ENCODE data around the gene TREX2.

Gene TREX2

DNA sequence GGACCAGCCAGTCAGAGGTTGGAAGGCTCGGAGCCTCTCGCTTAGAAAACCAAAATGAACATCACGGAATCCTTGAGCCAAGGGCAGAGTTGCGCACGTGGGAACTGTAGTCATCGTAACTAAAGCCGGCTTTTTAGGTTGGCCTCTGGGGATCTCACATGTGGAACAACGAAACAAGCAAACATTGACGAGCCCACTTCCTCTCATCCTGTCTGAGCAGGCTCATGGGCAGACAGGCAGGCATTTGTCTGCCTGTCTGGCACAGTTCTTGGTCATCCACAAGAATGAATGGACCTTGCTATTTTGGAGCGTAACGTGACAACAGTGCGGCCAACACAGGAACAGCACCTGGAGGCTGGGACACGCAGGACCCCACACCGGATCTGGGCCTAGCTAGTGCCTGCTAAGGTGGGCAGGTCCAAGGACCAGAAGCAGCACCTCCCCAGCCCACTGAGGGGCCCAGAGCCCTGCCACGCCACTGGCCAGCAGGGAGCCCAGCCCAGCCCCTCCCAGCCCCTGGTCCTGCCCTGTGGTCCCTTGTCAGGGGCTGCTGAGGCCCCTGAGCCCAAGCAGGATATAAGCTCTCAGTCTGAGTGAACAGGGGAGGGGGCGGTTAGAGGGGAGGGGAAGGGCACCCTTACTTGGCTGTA, 9.2 kb upstream of the TREX2 start:
- no peak for DNase-seq

DNA sequence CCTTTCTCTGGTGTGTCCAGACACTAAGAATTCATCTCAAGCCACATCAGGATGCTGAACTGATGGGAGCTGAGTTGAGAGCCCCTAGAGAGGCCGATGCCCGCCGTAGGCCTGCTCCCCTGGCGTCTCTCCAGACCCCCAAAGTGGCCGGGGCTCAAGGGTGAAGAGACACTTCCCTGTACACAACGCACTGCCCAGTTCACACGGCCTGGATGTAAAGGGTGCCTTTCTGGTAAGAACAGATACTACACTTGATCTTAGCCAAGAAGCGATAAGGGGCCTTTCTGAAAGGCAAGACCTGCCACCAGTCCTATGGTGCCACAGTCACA, 5.1 kb upstream of the TREX2 start:
- DNase-seq: no peak

DNA sequence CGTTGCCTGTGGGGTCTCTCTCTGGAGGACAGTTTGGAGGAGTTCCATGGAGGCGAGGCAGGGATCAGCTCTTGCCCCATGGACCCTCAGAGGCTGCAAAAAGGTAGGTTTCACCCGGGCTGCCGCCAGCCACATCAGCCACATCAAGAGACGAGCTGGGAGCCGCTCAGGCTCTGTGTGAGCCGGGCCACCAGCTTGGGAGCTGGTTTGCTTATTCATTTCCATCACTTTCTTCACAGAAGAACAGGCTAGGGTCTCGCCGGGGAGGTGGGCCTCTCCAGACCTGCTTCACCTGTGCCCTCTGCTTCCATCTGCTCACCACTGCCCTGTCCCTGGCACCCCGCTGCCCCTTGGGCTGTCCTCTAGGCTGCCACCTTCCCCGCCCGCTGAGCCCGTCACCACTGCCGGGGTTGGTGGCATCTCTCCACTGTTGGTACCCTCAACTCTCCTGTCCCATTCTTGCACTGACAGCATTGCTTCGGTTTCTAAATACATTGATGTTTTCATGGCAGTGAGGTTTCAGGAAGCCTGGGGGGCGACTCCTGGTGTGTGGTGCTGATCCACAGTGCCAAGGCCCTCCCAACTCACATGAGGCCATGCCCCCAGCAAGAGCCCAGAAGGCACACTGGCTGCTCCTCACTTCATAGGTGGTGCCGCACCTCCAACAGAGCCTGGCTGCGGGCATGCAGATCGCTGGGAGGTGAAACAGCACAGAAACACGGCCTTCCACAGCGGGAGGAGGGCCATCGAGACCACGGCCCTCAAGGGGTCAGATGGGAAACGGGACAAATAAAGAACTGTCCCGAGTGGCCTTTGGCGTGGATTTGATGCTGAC, 4.5 kb upstream of the TREX2 start:
- DNase-seq: no peak

GRCh38 chrX:153449368-153450113, 3.7 kb upstream of the TREX2 start:
- DNase-seq: no peak

- no peak for DNase-seq
These were observed 2.9 kb upstream of the TREX2 start for GRCh38 chrX:153448556-153449367.

GRCh38 chrX:153447581-153447960, 1.7 kb upstream of the TREX2 start:
- DNase-seq: no peak

GRCh38 chrX:153446950-153447580, 1.2 kb upstream of the TREX2 start:
- no peak for DNase-seq

DNA sequence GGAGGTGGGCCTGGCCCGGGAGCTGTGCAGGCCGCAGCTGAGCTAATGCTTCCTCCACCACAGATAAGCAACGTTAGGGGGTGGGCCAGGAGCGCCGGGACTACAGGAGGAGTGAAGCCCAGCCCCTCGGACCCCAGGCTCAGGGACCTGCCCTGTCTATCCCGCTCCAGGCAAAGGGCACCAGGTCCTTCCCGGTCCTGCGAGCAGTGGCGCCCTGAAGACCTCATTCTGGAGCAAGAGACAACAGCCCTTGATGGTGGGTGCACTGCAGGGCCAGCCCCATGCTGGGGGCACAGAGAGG, 730 bp upstream of the TREX2 start:
- no peak for DNase-seq

GRCh38 chrX:153445106-153445855, 575 bp downstream of the TREX2 start:
- no peak for DNase-seq

DNA sequence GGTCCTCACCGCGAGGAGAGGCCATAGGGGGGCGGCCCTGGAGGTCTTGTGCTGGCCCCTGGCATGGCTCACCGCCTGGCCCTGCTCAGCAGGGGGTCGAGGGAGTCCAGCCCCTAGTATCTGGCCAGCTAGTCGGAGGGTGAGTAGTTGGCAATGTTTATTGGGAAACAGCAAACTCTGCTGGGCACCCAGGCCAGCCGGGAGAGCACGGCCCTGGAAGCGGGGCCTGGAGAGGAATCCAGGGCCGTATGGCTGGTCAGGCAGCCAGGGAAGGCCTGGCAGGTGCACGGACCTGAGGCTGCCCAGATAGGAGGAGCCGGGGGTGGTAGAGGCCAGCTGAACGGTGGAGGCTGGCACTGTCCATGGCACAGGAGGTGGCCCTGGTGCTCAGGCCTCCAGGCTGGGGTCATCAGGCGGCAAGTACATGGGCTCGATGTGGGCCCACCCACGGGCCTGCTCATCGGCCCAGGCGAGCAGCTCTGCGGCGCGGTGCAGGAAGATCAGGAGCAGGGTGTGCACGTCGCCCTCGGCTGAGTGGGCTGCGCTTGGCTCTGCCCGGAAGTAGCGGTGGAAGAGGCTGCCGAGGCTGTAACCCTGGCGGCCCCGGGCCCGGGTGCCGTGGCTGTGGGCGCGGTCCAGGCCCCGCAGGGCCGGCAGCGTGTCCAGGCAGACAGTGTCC, 1.4 kb downstream of the TREX2 start:
- no peak for DNase-seq

DNA sequence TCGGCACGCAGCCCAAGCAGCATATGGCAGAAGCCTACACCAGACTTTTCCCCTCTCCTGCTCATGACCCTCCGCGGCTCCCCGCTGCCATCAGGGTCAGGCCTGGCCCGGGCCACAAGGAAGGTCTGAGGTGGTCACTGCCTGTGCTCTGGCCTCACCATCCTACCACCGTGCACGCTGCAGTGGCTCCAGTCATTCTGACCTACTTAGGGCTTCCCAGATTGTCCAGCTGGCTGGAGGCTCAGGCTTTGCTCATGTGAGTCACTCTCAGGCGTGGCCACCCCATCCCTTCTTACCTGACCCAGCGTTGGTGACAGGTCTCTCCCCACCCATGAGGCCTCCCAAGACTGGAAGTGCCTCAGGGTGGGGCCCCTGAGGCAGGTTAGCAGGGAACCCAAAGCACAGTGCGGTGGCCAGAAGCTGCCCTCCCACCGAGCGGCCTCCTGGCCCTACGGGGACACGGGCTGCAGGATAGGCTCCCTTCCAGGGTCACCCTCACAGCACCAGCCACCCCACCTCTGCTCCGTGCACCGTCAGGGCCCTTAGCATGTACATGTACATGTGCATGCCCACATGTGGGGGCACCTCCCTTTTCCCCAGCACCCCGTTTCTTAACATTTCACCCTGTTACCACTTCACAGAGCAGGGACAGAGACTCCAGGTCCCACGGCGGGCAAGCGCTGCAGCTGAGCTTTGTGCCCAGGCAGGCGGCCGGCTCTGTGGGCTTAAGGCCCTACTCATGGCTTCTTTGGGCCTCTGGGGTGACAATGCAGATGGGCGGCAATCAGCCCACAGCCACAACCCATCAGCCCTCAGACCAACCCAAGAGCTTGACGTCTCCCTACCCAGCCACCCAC, 2.2 kb downstream of the TREX2 start:
- no peak for DNase-seq

GRCh38 chrX:153442463-153442862, 3.4 kb downstream of the TREX2 start:
- no peak for DNase-seq

DNA sequence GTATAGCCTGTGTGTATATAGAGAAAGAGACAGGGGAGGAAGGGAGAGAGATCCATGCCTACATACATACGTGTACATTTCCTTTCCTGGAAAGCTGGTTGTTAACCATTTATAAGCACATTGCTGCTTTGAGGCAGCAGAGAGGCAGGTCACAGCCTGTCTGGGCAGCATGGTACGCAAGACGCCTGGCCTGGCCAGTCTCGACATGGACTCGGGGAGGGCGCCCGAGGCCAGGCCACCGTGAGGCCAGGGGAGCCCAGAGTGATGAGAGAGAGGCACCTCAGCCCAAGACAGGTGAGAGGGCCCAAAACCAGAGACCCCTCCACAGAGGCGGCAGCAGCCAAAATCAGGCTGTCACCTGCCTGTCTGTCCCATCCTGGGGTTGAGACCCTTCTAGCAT, 3.9 kb downstream of the TREX2 start:
- DNase-seq: no peak

DNA sequence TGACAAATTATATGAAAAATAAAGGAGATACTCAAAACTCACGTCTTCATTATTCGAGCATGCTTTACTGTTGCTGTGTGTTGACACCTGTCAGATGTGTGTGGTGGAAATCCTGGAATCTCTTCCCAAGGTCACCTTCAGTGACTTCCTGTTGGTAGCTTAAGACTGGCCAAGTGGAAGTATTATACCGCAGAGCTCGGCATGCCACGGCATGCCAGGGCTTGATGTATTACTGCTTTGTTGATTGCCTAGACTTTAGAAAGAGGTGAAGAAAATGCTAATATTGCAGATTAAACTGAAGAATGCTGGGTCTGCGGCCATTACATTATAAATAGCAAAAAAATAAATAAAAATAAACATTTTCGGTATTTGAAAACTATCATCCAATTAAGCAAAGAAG, 4.6 kb downstream of the TREX2 start:
- DNase-seq: no peak

DNA sequence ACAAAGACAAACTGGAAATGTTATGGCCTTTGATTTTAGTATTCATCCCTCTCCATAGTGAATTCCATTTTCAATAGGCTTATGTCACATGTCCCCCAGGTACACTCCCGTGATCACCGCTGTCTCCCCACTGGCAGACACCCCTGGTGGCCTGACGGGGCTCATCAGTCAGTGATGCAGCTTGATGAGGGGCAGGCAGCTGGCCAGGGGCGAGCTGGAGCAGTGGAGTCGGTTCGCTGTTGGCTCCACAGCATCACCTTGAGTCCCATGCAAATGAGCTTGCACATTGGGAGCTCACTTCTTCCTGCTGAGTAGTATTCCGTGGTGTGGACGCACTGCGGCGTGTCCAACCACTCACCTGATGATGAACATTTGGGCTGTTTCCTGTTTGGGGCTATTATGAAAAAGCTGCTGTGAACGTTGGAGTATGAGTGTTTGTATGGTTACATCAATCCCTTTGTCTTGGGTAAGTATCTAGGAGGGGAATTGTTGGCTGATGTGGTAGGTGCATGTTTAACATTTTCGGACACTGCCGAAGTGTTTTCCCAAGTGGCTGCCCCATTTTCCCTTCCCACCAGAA, 5.2 kb downstream of the TREX2 start:
- DNase-seq: no peak

- no peak for DNase-seq
These were observed 5.9 kb downstream of the TREX2 start for GRCh38 chrX:153439977-153440376.

DNA sequence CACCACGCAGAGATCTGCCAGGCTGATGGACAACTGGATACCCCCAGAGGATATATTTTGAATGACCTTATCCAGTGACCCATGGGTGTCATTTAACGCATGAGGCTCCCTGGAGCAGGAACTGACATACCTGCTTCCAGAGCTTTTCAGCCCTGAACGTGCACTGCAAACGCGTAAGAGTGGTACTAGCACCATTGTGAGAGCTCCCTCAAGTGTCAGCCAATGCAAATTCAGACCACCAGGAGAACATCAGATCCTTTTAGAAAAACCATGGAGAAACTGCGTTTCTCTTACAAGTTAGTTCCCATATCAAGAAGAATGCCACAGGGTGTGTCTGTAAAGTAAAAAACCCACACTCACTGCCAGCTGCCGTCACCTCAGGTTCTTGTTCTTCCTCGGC, 7.3 kb downstream of the TREX2 start:
- no peak for DNase-seq

DNA sequence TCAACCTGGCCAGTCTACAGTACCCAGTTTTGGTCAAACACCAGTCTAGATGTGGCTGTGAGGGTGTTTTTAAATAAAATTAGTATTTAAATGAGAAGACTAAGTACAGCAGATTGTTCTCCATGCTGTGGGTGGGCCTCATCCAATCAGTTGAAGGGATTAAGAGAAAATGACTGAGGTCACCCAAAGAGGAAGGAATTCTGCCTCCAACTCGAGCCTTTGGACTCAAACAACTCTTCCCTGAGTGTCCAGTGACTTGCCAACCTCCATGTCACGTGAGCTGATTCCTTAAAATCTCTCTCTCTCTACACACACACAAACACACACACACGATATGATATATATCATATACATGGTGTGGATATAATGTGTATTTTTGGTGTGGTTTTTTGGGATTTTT, 10.0 kb downstream of the TREX2 start:
- DNase-seq: no peak

DNA sequence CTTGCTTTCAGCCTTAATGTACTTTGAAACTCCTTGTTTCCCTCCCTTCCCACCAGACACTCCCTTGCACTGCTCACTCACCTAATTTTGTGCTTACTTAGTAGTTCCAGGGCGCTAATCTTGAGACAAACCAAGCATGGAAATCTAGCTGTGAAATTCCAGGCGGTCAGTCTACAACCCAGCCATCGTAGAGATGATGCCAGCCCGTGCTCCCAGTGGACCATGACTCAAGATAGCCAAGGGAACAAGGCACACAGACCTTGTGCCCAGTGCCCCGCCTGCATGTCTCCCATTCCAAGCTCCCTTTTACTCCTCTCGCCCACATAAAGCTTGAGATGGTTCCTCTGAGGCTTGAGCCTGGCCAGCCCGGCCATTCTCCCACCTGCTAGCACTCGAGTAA, 11.1 kb downstream of the TREX2 start:
- no peak for DNase-seq

GRCh38 chrX:153433781-153434285, 12.0 kb downstream of the TREX2 start:
- DNase-seq: no peak
